KOPT-K1 (cell line): ENCODE data around the gene SP140.
A peak's percentile ranks its signal among the peaks of the same experiment; 100 is the strongest.
"Not testable (repeated sequence)": the region's sequence is repeated elsewhere in the genome, so short reads cannot be mapped to it uniquely, and the experiment has no call there.

Source experiments
- H3K27ac ChIP-seq: fragments of 200-600 bp; sonication (generic); 2 replicates; pipeline ENCODE4 v1.5.1; 2016; ENCODE audit warnings: antibody characterized with exemption, mild to moderate bottlenecking, low read depth, low read length; ENCODE audit not compliant: poor library complexity, severe bottlenecking
- H3K36me3 ChIP-seq: fragments of 200-600 bp; sonication (generic); 2 replicates; pipeline ENCODE4 v1.5.1; 2017; ENCODE audit warnings: antibody characterized with exemption, mild to moderate bottlenecking, low read length, moderate library complexity; ENCODE audit not compliant: insufficient read depth
- H3K9me3 ChIP-seq: fragments of 200-600 bp; sonication (generic); 2 replicates; pipeline ENCODE4 v1.5.1; 2017; ENCODE audit warnings: antibody characterized with exemption, low read length, mild to moderate bottlenecking; ENCODE audit not compliant: insufficient read depth, poor library complexity, severe bottlenecking

SP140 gene

DNA sequence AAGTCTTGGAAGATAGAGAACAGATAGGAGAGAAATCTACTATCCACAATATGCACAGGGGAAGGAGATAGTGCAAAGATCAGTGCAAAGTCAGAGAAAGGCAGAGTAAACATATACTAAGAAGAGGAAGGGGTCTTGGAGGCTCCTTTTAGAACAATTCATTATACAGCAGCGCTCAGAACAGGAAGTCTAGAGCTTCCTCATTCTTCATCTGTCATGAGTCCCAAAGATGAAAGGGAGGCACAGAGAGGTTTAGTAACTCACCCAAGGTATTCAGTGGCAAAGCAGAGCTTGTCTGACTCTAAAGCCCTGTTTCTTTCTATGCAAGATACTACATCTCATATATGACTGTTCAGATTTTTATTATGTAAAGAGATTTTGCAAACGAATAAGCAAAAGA is 7.1 kb upstream of the SP140 start:
- Histone ChIP-seq H3K9me3 (no peaks in the 10 kb centered on the region), H3K27ac (peak overlapping the region; percentile 78), H3K36me3 (peaks cover 39% of the 10 kb centered on the region)

- Histone ChIP-seq H3K9me3 (no peaks in the 10 kb centered on the region), H3K27ac (peak within 1 kb of the TSS; percentile 78), H3K36me3 (peaks cover 27% of the 10 kb centered on the region)
Observed at GRCh38 chr2:230219419-230220331, 5.9 kb upstream of the SP140 start, which contains the start of gene SP110. Gene SP110, minus strand, starts transcription at chr2:230219984. Its CDS starts 3,057 bp downstream, at chr2:230216927.

DNA sequence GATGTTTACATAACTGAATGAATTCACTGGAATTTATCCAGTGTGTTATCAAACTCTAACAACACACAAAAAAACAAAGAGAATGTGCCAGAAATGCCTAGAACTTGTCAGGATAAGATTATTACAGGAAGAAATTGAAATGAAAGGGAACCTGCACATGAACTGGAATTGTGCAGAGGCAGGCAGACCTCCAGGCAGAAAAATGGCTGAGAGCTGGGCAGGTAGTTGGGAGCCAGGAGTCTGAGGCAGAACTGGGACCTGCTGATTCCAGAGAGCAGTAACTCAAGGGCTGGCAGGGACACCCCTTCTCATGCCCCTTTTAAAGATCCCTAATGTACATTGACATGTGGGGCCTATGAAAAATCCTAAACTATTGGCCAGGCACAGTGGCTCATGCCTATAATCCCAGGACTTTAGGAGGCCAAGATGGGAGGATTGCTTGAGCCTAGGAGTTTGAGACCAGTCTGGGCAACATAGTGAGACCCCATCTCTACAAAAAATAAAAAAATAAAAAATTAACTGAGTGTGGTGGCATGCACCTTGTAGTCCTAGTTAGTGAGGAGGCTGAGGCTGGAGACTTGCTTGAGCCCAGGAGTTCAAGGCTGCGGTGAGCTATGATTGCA is 5.1 kb upstream of the SP140 start:
- Histone ChIP-seq H3K9me3 (no peaks in the 10 kb centered on the region), H3K36me3 (peaks cover 19% of the 10 kb centered on the region), H3K27ac (peak overlapping the region; percentile 78)

GRCh38 chr2:230221493-230221892 is 4.0 kb upstream of the SP140 start:
- H3K9me3 ChIP-seq, result no peaks in the 10 kb centered on the region
- peaks cover 8% of the 10 kb centered on the region for H3K36me3 ChIP-seq
- no peak overlapping the region for H3K27ac ChIP-seq

DNA sequence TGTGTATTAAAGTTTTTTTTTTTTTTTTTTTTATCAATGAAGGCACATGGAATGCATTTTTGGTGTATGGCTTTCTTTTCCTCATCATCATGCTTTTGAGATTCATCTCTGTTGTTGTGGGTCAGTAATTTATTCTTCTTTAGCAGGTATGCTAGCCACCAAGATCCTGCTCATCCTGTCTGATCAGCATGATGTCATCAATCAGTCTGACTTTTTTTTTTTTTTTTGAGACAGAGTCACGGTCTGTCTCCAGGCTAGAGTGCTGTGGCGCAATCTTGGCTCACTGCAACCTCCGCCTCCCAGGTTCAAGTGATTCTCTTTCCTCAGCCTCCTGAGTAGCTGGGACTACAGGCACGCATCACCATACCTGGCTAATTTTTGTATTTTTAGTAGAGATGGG is 2.7 kb upstream of the SP140 start:
- not testable (repeated sequence) for H3K9me3 ChIP-seq, H3K27ac ChIP-seq

DNA sequence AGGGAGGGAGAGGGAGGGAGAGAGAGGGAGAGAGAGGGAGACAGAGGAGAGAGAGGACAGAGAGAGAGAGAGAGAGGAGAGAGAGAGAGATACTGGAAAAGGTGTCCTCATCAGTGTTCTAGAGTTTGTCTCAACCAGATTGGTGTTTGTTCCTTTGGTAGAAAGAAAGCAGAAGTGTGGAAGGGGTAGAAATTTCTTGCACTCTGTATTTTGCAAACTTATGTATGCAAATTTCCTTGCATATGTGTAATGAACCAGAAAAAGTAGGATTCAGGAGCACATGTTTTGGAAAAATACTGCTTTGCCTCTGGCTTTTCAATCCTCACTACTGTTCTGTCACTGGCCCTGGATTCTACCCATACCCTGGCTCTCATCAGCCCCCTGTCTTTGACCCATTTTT is 1.1 kb upstream of the SP140 start:
- no peak overlapping the region for H3K27ac ChIP-seq
- H3K36me3 ChIP-seq, result no peaks in the 10 kb centered on the region
- no peaks in the 10 kb centered on the region for H3K9me3 ChIP-seq

More for the DNA sequence above, 2.7 kb upstream of the SP140 start:
- H3K36me3 ChIP-seq, result not testable (repeated sequence)

GRCh38 chr2:230226051-230226551 is 565 bp downstream of the SP140 start:
- no peaks in the 10 kb centered on the region for H3K36me3 ChIP-seq
- peak overlapping the region; percentile 57 for H3K27ac ChIP-seq
- peaks cover 15% of the 10 kb centered on the region for H3K9me3 ChIP-seq

DNA sequence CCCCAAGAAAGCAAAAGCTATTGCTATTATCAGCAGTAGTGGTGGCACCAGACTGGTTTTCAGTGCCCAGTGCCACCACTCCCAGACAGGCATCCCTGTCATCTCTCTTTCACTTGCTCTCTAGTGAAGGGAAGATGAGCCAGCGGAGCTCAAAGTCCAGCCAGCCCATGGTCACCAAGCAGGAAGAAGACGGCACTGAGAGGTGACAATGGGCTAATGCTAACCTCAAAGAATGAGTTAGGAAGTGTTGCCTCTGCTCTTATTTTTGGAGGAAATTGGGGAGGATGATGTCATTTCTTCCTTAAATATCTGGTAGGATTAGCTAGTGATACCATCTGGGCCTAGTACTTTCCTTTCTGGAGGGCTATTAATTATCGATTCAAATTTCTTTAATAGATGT is 1.7 kb downstream of the SP140 start:
- Histone ChIP-seq H3K9me3 (peaks cover 17% of the 10 kb centered on the region), H3K36me3 (no peaks in the 10 kb centered on the region), H3K27ac (no peak overlapping the region)

GRCh38 chr2:230230087-230230486 is 4.6 kb downstream of the SP140 start:
- Histone ChIP-seq H3K36me3 (no peaks in the 10 kb centered on the region), H3K9me3 (peaks cover 17% of the 10 kb centered on the region), H3K27ac (no peak overlapping the region)

- Histone ChIP-seq H3K9me3 (peaks cover 17% of the 10 kb centered on the region), H3K27ac (no peak overlapping the region), H3K36me3 (no peaks in the 10 kb centered on the region)
Observed at GRCh38 chr2:230230496-230231200, 5.1 kb downstream of the SP140 start.

- Histone ChIP-seq H3K36me3 (no peaks in the 10 kb centered on the region), H3K27ac (no peak overlapping the region), H3K9me3 (peaks cover 17% of the 10 kb centered on the region)
Observed at GRCh38 chr2:230231251-230231650, 5.7 kb downstream of the SP140 start.

GRCh38 chr2:230234122-230234722 is 8.7 kb downstream of the SP140 start:
- Histone ChIP-seq H3K36me3 (peaks cover 9% of the 10 kb centered on the region), H3K27ac (no peak overlapping the region), H3K9me3 (peaks cover 17% of the 10 kb centered on the region)

DNA sequence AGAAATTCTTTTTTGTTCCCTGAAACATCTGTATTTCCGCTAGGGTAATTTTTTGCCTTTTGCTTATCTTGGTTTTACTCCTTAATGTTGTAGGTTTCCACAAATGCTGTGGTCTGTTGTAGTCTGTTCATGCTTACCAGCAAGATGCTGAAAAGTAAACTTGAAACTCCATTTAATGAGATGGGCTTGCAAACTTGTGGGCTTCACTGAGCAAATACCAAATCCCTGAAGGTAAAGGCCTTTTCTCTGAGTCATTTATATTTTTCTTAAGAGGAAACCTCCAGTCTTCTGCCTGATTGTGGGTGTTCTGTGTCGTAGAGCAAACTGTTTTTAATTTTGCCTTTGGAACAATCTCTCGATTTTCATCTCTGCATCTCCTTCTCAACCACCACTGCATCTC is 9.3 kb downstream of the SP140 start:
- Histone ChIP-seq H3K36me3 (peaks cover 9% of the 10 kb centered on the region), H3K9me3 (peaks cover 15% of the 10 kb centered on the region), H3K27ac (no peak overlapping the region)

DNA sequence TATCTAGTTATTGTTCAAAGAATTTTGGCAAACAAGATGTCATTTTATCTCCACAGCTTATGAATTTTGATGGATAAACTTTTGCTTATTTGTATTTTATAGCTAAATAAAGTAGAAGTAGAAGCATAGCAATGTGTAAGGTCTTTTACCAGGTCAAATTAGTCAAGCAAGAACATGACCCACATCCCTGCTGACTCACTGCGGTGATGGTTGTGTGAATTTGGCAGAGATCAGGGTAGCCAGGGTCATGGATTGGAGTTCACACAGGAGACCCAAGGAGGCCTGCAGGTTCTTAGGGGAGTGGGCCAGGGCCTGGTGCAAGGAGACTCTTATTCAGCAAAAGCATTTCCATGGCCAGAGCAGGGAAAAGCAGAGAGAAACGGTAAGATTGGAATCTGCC is 18.7 kb downstream of the SP140 start:
- Histone ChIP-seq H3K9me3 (no peaks in the 10 kb centered on the region), H3K36me3 (no peaks in the 10 kb centered on the region; the same call in 1 of the 2 replicates)

GRCh38 chr2:230246206-230246605 is 20.7 kb downstream of the SP140 start:
- no peak overlapping the region for H3K27ac ChIP-seq
- H3K36me3 ChIP-seq, result no peaks in the 10 kb centered on the region
- no peaks in the 10 kb centered on the region for H3K9me3 ChIP-seq

More for the DNA sequence above, 18.7 kb downstream of the SP140 start:
- no peak overlapping the region for H3K27ac ChIP-seq
